H9 (cell line): Measurements from ENCODE around the gene TRPM2. TPM values are rescaled to one million over a fixed set of nuclear protein-coding genes. Genes with fewer than 3 reads are reported as not detected.

ENCODE experiments used
- DNase-seq: peaks from one replicate; pipeline ENCODE4 v3.0.0-alpha.2; 2017
- H2AFZ ChIP-seq: one replicate; pipeline ENCODE4 v1.6.1; 2013; ENCODE audit warnings: mild to moderate bottlenecking, low read length, control low read depth, moderate library complexity
- H2AK5ac ChIP-seq: 2 replicates; pipeline ENCODE4 v1.6.1; 2013; ENCODE audit warnings: low read length, control low read depth, mixed read lengths; ENCODE audit not compliant: insufficient read length
- H2BK120ac ChIP-seq: one replicate; pipeline ENCODE4 v1.6.1; 2013; ENCODE audit warnings: low read depth, mild to moderate bottlenecking, low read length, control low read depth, inconsistent platforms; ENCODE audit not compliant: poor library complexity, severe bottlenecking
- H2BK12ac ChIP-seq: 2 replicates; pipeline ENCODE4 v1.6.1; 2013; ENCODE audit warnings: low read length, control low read depth, mixed read lengths, low read depth; ENCODE audit not compliant: insufficient read length
- H2BK15ac ChIP-seq: 2 replicates; pipeline ENCODE4 v1.6.1; 2013; ENCODE audit warnings: low read depth, low read length, control low read depth
- H2BK20ac ChIP-seq: one replicate; pipeline ENCODE4 v1.6.1; 2013; ENCODE audit warnings: low read depth, mild to moderate bottlenecking, low read length, control low read depth, inconsistent platforms; ENCODE audit not compliant: poor library complexity, severe bottlenecking
- H2BK5ac ChIP-seq: 2 replicates; pipeline ENCODE4 v1.6.1; 2013; ENCODE audit warnings: low read length, control low read depth, mixed read lengths; ENCODE audit not compliant: insufficient read length
- H3K14ac ChIP-seq: 2 replicates; pipeline ENCODE4 v1.6.1; 2013; ENCODE audit warnings: low read length, control low read depth; ENCODE audit not compliant: insufficient read depth
- H3K18ac ChIP-seq: 2 replicates; pipeline ENCODE4 v1.6.1; 2013; ENCODE audit warnings: low read depth, mild to moderate bottlenecking, mixed read lengths, low read length, control low read depth; ENCODE audit not compliant: insufficient read length
- H3K23ac ChIP-seq: 2 replicates; pipeline ENCODE4 v1.6.1; 2013; ENCODE audit warnings: low read length, control low read depth, mixed read lengths, low read depth; ENCODE audit not compliant: insufficient read length
- H3K23me2 ChIP-seq: 2 replicates; pipeline ENCODE4 v1.6.1; 2013; ENCODE audit warnings: low read depth, mild to moderate bottlenecking, mixed read lengths, low read length, control low read depth; ENCODE audit not compliant: insufficient read length, poor library complexity, severe bottlenecking
- H3K27ac ChIP-seq: 2 replicates; pipeline ENCODE4 v1.5.1; 2013; ENCODE audit warnings: low read length, control low read depth, mixed read lengths, low read depth; ENCODE audit not compliant: insufficient read length
- H3K27me3 ChIP-seq: 2 replicates; pipeline ENCODE4 v1.6.1; 2013; ENCODE audit warnings: low read length, control low read depth, inconsistent platforms; ENCODE audit not compliant: insufficient read depth
- H3K4ac ChIP-seq: 2 replicates; pipeline ENCODE4 v1.6.1; 2013; ENCODE audit warnings: low read depth, mild to moderate bottlenecking, control low read depth, inconsistent platforms, low read length, moderate library complexity
- H3K4me1 ChIP-seq: 2 replicates; pipeline ENCODE4 v1.6.1; 2013; ENCODE audit warnings: low read length, control low read depth, inconsistent platforms; ENCODE audit not compliant: insufficient read depth
- H3K4me2 ChIP-seq: 2 replicates; pipeline ENCODE4 v1.6.1; 2013; ENCODE audit warnings: low read length, control low read depth, mixed read lengths; ENCODE audit not compliant: insufficient read length, insufficient read depth
- H3K56ac ChIP-seq: 2 replicates; pipeline ENCODE4 v1.6.1; 2013; ENCODE audit warnings: low read depth, mild to moderate bottlenecking, mixed read lengths, low read length, control low read depth; ENCODE audit not compliant: insufficient read length
- H3K79me1 ChIP-seq: 2 replicates; pipeline ENCODE4 v1.6.1; 2013; ENCODE audit warnings: low read depth, mild to moderate bottlenecking, moderate library complexity, low read length, control low read depth, inconsistent platforms; ENCODE audit not compliant: insufficient read depth, poor library complexity, severe bottlenecking
- H3K79me2 ChIP-seq: 2 replicates; pipeline ENCODE4 v1.6.1; 2013; ENCODE audit warnings: low read length, control low read depth, inconsistent platforms; ENCODE audit not compliant: insufficient read depth
- H3K9ac ChIP-seq: 2 replicates; pipeline ENCODE4 v1.6.1; 2013; ENCODE audit warnings: low read length, control low read depth, mixed read lengths; ENCODE audit not compliant: insufficient read length; ENCODE audit errors: extremely low read depth
- H3K9me3 ChIP-seq: one replicate; pipeline ENCODE4 v1.6.1; 2013; ENCODE audit warnings: low read depth, low read length, inconsistent platforms; ENCODE audit not compliant: control insufficient read depth
- H3T11ph ChIP-seq: one replicate; pipeline ENCODE4 v1.6.1; 2013; ENCODE audit warnings: mild to moderate bottlenecking, low read length, control low read depth, inconsistent platforms
- H4K20me1 ChIP-seq: one replicate; pipeline ENCODE4 v1.6.1; 2013; ENCODE audit not compliant: control insufficient read depth, insufficient read length, insufficient read depth
- H4K5ac ChIP-seq: 2 replicates; pipeline ENCODE4 v1.6.1; 2013; ENCODE audit warnings: low read depth, mild to moderate bottlenecking, mixed read lengths, low read length, control low read depth; ENCODE audit not compliant: insufficient read length
- H4K8ac ChIP-seq: replicated peaks from 2 replicates; pipeline ENCODE4 v1.6.1; 2013; ENCODE audit warnings: low read length, control low read depth, mixed read lengths, low read depth; ENCODE audit not compliant: insufficient read length
- H4K91ac ChIP-seq: 2 replicates; pipeline ENCODE4 v1.6.1; 2013; ENCODE audit warnings: low read depth, mild to moderate bottlenecking, moderate library complexity, mixed read lengths, low read length, control low read depth; ENCODE audit not compliant: insufficient read length
- H3K27ac Mint-ChIP-seq, 3 experiments: 2 replicates in 2 of 3; 3 replicates in 1 of 3; pipeline ENCODE4 v1.8.0; 2020 to 2021; ENCODE audit warnings: mixed read lengths in 3 of 3, mild to moderate bottlenecking in 1 of 3, moderate library complexity in 1 of 3
- H3K27me3 Mint-ChIP-seq: 2 replicates; pipeline ENCODE4 v1.8.0; 2021; ENCODE audit warnings: low read depth, mild to moderate bottlenecking, moderate library complexity, mixed read lengths
- H3K36me3 Mint-ChIP-seq, 3 experiments: 2 replicates in 2 of 3; 3 replicates in 1 of 3; pipeline ENCODE4 v1.8.0; 2020 to 2021; ENCODE audit warnings: low read depth in 3 of 3, mixed read lengths in 3 of 3; ENCODE audit not compliant: insufficient read depth in 1 of 3
- H3K4me1 Mint-ChIP-seq, 2 experiments: 2 replicates each; pipeline ENCODE4 v1.8.0; 2020; ENCODE audit warnings: mixed read lengths in 2 of 2
- H3K4me3 Mint-ChIP-seq, 2 experiments: 2 replicates in 1 of 2; 3 replicates in 1 of 2; pipeline ENCODE4 v1.8.0; 2020 to 2021; ENCODE audit warnings: mild to moderate bottlenecking in 2 of 2, mixed read lengths in 2 of 2, moderate library complexity in 1 of 2
- H3K9me3 Mint-ChIP-seq, 2 experiments: 2 replicates in 1 of 2; 3 replicates in 1 of 2; pipeline ENCODE4 v1.8.0; 2020; ENCODE audit warnings: mild to moderate bottlenecking in 2 of 2, mixed read lengths in 2 of 2, moderate library complexity in 1 of 2
- CTCF ChIP-seq: fragments of 200-600 bp; sonication (generic); conservative IDR thresholded peaks from 3 replicates; pipeline ENCODE4 v1.8.0; 2021; ENCODE audit warnings: antibody characterized with exemption, mild to moderate bottlenecking
- WGBS: extraction: QIAGEN DNeasy Blood & Tissue Kit; methylation state at CpG from one replicate; pipeline ENCODE4 v1.1.7; 2013; ENCODE audit warnings: missing lambda C conversion rate, low lambda C conversion rate, mixed read lengths; ENCODE audit not compliant: insufficient read length; ENCODE audit errors: extremely low coverage; 5-methylcytosine and 5-hydroxymethylcytosine counted together
- total RNA-seq: library from RNA; stranded (reverse); gene quantifications from 2 replicates; pipeline ENCODE4 v1.2.1, GENCODE V29; 2021

Gene TRPM2
- total RNA-seq, 1 experiment from 2014 or later, result 0.68 TPM

DNA sequence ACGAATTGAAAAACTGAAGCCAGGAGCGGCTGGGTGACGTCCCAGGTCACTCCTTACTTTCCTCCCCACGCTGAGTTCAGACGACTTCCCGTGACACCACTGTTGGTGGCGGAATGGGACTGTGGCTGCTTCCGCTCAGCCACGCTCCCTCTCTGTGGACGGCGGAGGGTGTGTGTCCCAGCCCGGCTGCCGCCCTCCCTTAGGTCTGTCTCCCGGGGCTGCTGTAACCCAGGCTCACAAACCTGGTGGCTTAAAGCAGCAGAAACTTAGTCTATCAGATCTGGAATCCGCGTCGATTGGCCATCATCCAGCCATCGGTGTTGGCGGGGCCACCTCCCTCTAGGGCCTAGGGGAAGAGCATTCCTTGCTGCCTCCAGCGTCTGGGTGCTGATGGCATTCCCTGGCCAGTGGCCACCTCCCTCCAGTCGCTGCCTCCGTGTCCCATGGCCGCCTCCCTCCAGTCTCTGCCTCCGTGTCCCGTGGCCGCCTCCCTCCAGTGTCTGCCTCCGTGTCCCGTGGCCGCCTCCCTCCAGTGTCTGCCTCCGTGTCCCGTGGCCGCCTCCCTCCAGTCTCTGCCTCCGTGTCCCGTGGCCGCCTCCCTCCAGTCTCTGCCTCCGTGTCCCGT is 17.5 kb downstream of the TRPM2 start:
- Mint-ChIP-seq H3K27ac (no peak overlapping the region), H3K4me1 (peaks cover 2 to 9% of the 10 kb centered on the region in 2 experiments; a peak in 2 of 4 replicates), H3K4me3 (peak overlapping the region in 1 of 2 experiments; percentile 56; a peak in 2 of 5 replicates), H3K27me3 (peaks cover 46% of the 10 kb centered on the region), H3K36me3 (peaks cover 0 to 9% (median 4%) of the 10 kb centered on the region in 3 experiments; a peak in 4 of 7 replicates), H3K9me3 (peaks cover 24 to 30% of the 10 kb centered on the region in 2 experiments)
- no peak overlapping the region for H3K27ac ChIP-seq
- no peaks in the 10 kb centered on the region for H4K20me1 ChIP-seq
- H3K79me2 ChIP-seq, result no peaks in the 10 kb centered on the region
- H3K4ac ChIP-seq, result no peak overlapping the region
- H2AK5ac ChIP-seq, result no peak overlapping the region
- no peak overlapping the region for H4K5ac ChIP-seq
- no peak overlapping the region for H3K18ac ChIP-seq
- no peak overlapping the region for H4K91ac ChIP-seq
- H3K56ac ChIP-seq, result no peak overlapping the region
- H3K23ac ChIP-seq, result no peak overlapping the region
- WGBS, result no CpG with 5 or more reads among the region's 37 CpGs
- no peak overlapping the region for H2BK120ac ChIP-seq
- no peaks in the 10 kb centered on the region for H3K79me1 ChIP-seq
- no peaks in the 10 kb centered on the region for H3K9me3 ChIP-seq
- H2BK15ac ChIP-seq, result no peak overlapping the region
- no peak overlapping the region for H3T11ph ChIP-seq
- no peak overlapping the region for H3K9ac ChIP-seq
- peaks cover 4% of the 10 kb centered on the region; the same call in 1 of the 2 replicates for H3K27me3 ChIP-seq
- DNase-seq, result no peak
- no peak overlapping the region for H3K14ac ChIP-seq
- H2BK20ac ChIP-seq, result no peak overlapping the region
- TF ChIP-seq CTCF, result no peak
- H2AFZ ChIP-seq, result no peak overlapping the region
- peaks cover 3% of the 10 kb centered on the region for H3K23me2 ChIP-seq
- no peak overlapping the region for H3K4me2 ChIP-seq
- H4K8ac ChIP-seq, result no peak overlapping the region
- no peak overlapping the region for H2BK5ac ChIP-seq
- no peak overlapping the region for H2BK12ac ChIP-seq
- no peaks in the 10 kb centered on the region for H3K4me1 ChIP-seq
